ENCODE measurements around the gene PDCD7. TPM values are rescaled to one million over a fixed set of nuclear protein-coding genes. Genes with fewer than 3 reads are reported as not detected.
A peak's percentile ranks its signal among the peaks of the same experiment; 100 is the strongest.

PDCD7 gene
- total RNA-seq, 4 donors from 2014 or later = 21.0 to 33.5 (median 27.0) TPM

DNA sequence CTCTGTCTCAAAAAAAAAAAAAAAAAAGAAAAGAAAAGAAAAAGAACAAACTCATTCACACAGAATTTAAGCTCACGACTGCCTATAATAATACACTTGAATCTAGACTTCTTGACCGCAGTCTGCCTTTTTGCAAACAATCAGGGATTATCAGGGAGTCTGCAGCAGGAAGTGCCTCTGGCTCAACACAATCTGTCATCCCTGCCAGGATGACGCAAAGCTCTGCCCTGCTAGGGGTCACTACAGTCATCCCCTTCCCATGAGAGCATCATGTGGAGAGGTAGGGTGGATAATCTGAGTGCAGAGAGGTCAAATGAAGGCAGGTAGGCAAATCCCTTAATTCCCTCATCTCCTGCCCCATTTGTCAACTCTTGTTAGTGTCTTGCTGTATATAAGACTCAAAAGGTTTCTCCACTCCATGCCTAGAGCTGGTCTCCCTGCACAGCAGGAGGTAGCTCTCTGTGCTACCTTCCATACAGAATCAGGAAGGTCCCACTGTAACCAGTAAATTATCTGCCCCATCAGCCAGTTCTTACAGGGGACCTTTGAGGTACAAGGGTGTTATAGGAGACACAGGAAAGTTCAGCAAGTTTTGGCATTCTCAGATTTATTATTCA lies 22.8 kb downstream of the PDCD7 start:
- H3K4me3 ChIP-seq (ENCODE audit: low read depth, poor library complexity, severe bottlenecking) = no peak overlapping the region
- intact Hi-C loops (cut with DNase I; ENCODE audit: low total_unique reads) = no loop called here
- 75 to 76% methylated on average over 3 of the region's 3 CpGs for WGBS, 2 donors
- TF ChIP-seq, protein P1, sequence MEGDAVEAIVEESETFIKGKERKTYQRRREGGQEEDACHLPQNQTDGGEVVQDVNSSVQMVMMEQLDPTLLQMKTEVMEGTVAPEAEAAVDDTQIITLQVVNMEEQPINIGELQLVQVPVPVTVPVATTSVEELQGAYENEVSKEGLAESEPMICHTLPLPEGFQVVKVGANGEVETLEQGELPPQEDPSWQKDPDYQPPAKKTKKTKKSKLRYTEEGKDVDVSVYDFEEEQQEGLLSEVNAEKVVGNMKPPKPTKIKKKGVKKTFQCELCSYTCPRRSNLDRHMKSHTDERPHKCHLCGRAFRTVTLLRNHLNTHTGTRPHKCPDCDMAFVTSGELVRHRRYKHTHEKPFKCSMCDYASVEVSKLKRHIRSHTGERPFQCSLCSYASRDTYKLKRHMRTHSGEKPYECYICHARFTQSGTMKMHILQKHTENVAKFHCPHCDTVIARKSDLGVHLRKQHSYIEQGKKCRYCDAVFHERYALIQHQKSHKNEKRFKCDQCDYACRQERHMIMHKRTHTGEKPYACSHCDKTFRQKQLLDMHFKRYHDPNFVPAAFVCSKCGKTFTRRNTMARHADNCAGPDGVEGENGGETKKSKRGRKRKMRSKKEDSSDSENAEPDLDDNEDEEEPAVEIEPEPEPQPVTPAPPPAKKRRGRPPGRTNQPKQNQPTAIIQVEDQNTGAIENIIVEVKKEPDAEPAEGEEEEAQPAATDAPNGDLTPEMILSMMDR (IDR thresholded peaks at IDR 0.05) = no peak
- no peak for TF ChIP-seq POLR2A (IDR thresholded peaks at IDR 0.05)
- DNase-seq (ENCODE audit: low spot score in 2 of 2) = no peak

DNA sequence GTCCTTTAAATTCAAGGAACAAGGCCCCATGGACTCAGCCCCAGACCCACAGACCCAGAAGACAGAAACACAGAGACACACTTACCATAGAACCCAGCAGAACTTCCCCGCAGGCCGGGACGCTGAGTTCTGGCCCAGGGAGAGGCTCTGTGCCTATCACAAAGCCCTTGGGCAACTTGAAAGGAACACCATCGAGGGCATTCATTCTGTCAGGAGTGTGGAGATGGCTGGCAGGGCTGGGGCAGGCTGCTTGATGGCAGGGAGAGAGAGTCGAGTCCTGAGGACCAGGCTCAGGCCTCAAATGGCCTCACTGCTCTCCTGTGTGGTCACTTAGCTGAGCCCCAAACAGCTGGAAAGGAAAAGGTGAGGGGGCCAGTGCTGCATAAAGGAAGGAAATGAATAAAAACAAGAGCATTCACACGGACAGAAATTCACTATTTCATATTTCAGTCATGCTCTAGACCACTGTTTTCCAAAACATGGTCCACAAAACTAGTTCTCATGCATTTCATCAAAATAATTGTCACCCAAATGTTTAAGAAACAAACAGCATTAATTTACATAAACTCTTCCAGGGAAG lies 27.5 kb downstream of the PDCD7 start:
- 82 to 88% methylated on average over 5 to 6 of the region's 6 CpGs for WGBS, 2 donors
- TF ChIP-seq, protein P1 (IDR thresholded peaks at IDR 0.05) = no peak
- no peak for TF ChIP-seq POLR2A (IDR thresholded peaks at IDR 0.05)
- intact Hi-C loops (cut with DNase I; ENCODE audit: low total_unique reads) = no loop called here

DNA sequence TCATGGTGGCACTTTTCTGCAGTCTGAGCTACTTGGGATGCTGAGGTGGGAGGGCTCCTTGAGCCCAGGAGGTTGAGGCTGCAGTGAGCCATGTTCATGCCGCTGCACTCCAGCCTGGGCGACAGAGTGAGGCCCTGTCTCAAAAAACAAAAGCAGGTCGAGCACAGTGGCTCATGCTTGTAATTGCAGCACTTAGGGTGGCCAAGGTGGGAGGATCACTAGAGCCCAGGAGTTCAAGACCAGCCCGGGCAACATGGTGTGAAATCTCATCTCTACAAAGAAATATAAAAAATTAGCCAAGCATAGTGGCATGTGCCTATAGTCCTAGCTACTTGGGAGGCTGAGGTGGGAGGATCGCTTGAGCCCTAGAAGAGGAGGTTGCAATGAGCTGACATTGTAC lies 28.6 kb downstream of the PDCD7 start:
- 90 to 93% methylated on average over 5 of the region's 5 CpGs for WGBS, 2 donors
- H3K4me3 ChIP-seq (ENCODE audit: low read depth, poor library complexity, severe bottlenecking) = no peak overlapping the region
- DNase-seq (ENCODE audit: low spot score in 2 of 2) = no peak
- intact Hi-C loops (cut with DNase I; ENCODE audit: low total_unique reads) = no loop called here
- TF ChIP-seq, protein P1 (IDR thresholded peaks at IDR 0.05) = no peak
- no peak for TF ChIP-seq POLR2A (IDR thresholded peaks at IDR 0.05)

More for the DNA sequence above, 27.5 kb downstream of the PDCD7 start:
- DNase-seq (ENCODE audit: low spot score in 2 of 2) = no peak
- no peak overlapping the region for H3K4me3 ChIP-seq (ENCODE audit: low read depth, poor library complexity, severe bottlenecking)

DNA sequence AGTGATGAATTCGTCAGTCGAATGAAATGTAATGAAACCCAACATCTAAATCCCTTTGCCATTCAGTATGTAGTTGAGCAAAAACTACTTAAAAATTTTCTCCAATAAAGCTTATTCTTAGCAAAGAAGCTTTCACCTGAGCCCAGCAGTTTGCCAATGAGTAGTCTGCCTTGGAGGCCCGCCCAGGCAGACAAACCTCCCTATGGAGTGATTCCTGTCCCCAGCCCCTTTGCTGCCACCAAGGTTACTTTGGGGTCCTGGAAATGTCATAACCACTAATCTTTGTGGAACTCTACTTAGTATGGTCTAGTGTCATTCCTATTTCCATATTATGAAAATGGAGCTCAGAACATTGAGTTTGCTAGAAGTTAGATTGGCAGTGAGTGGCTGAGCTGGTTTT lies 30.7 kb downstream of the PDCD7 start:
- intact Hi-C loops (cut with DNase I; ENCODE audit: low total_unique reads) = loop anchor here (5.0 kb wide), 1 partner anchor 51 kb away; no protein-coding TSS in a partner anchor
- 94 to 96% methylated on average over 3 of the region's 3 CpGs for WGBS, 2 donors
- TF ChIP-seq, protein P1 (IDR thresholded peaks at IDR 0.05) = no peak
- no peak for TF ChIP-seq POLR2A (IDR thresholded peaks at IDR 0.05)
- no peak overlapping the region for H3K4me3 ChIP-seq (ENCODE audit: low read depth, poor library complexity, severe bottlenecking)
- DNase-seq (ENCODE audit: low spot score in 2 of 2) = no peak

DNA sequence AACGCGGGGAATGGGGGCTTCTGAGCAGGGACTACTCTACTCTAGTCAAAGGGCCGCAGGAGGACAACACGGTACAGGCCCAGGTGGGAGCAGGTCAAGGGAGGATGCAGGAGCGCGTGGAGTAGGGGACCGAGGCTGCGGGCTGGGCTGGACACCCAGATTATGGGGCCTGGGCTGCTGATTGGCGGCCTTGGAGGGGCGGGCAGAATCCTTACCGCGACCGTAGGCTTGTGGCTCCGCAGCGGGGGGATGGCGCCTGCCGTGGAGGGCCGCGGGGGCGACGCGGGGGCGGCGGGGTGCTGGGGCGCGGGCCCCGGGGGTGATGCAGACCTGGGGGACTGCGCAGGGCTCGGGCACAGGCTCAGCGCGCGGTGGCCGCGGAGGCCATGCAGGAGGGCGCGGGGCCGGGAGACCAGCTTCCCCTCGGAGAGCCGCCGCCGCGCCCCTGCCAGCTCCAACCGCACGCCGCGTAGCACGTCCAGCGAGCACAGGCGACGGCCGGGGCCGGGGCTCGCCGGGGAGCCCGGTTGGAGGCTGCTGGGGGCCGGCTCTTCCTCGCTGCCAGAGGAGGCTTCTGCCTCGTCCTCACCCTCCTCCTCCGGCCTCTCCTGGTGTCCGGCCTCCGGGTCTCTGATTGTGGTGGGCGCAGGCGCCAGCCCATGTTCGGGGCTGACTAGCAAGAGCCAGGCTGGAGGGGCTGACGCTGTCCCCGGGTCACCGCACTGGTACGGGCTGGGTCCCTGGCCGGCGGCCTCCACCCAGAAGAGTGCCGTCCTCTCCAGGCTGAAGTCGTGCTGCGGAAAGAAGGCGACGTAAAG lies 31.5 kb downstream of the PDCD7 start:
- intact Hi-C loops (cut with DNase I; ENCODE audit: low total_unique reads) = loop anchor here (5.0 kb wide), 1 partner anchor 50 kb away; no protein-coding TSS in a partner anchor
- peak in 1 of 2 donors; percentile 82 for DNase-seq (ENCODE audit: low spot score in 2 of 2)
- TF ChIP-seq, protein P1 (IDR thresholded peaks at IDR 0.05) = no peak
- TF ChIP-seq POLR2A (IDR thresholded peaks at IDR 0.05) = no peak
- WGBS, 2 donors = 75 to 82% methylated on average over 48 to 66 of the region's 75 CpGs
- no peak overlapping the region for H3K4me3 ChIP-seq (ENCODE audit: low read depth, poor library complexity, severe bottlenecking)
